ENCODE measurements around the gene SNHG17.
"Not testable (repeated sequence)": the region's sequence is repeated elsewhere in the genome, so short reads cannot be mapped to it uniquely, and the experiment has no call there.

The SNHG17 gene

GRCh38 chr20:38420388-38421085 is 14.6 kb downstream of the SNHG17 start:
- DNase-seq (ENCODE audit: low read depth) = no peak

GRCh38 chr20:38418509-38419204 is 16.5 kb downstream of the SNHG17 start:
- DNase-seq (ENCODE audit: low read depth) = no peak

GRCh38 chr20:38414769-38415450 is 20.2 kb downstream of the SNHG17 start:
- DNase-seq (ENCODE audit: low read depth) = no peak

- DNase-seq (ENCODE audit: low read depth) = no peak
Measured at GRCh38 chr20:38412877-38413577, 22.1 kb downstream of the SNHG17 start.

GRCh38 chr20:38407822-38408221 is 27.3 kb downstream of the SNHG17 start:
- not testable (repeated sequence) for DNase-seq (ENCODE audit: low read depth)

- DNase-seq (ENCODE audit: low read depth) = no peak
Measured at GRCh38 chr20:38407321-38407720, 27.8 kb downstream of the SNHG17 start.

GRCh38 chr20:38406476-38406875 is 28.7 kb downstream of the SNHG17 start:
- no peak for DNase-seq (ENCODE audit: low read depth)

- no peak for DNase-seq (ENCODE audit: low read depth)
Measured at GRCh38 chr20:38405132-38405531, 30.0 kb downstream of the SNHG17 start.

- DNase-seq (ENCODE audit: low read depth) = no peak
Measured at GRCh38 chr20:38404016-38404415, 31.1 kb downstream of the SNHG17 start.

GRCh38 chr20:38402816-38403215 is 32.3 kb downstream of the SNHG17 start:
- no peak for DNase-seq (ENCODE audit: low read depth)

GRCh38 chr20:38402089-38402488 is 33.0 kb downstream of the SNHG17 start:
- DNase-seq (ENCODE audit: low read depth) = no peak

GRCh38 chr20:38395751-38396395 is 39.3 kb downstream of the SNHG17 start:
- DNase-seq (ENCODE audit: low read depth) = not testable (repeated sequence)

- no peak for DNase-seq (ENCODE audit: low read depth)
Measured at GRCh38 chr20:38395165-38395564, 40.0 kb downstream of the SNHG17 start.

GRCh38 chr20:38393259-38393658 is 41.9 kb downstream of the SNHG17 start:
- no peak for DNase-seq (ENCODE audit: low read depth)

GRCh38 chr20:38392356-38392755 is 42.8 kb downstream of the SNHG17 start:
- no peak for DNase-seq (ENCODE audit: low read depth)

GRCh38 chr20:38387953-38388352 is 47.2 kb downstream of the SNHG17 start:
- DNase-seq (ENCODE audit: low read depth) = no peak

GRCh38 chr20:38386851-38387250 is 48.3 kb downstream of the SNHG17 start:
- no peak for DNase-seq (ENCODE audit: low read depth)

GRCh38 chr20:38386004-38386403 is 49.1 kb downstream of the SNHG17 start:
- no peak for DNase-seq (ENCODE audit: low read depth)

GRCh38 chr20:38383147-38383546 is 52.0 kb downstream of the SNHG17 start:
- DNase-seq (ENCODE audit: low read depth) = no peak

GRCh38 chr20:38377838-38378237 is 57.3 kb downstream of the SNHG17 start:
- DNase-seq (ENCODE audit: low read depth) = not testable (repeated sequence)

GRCh38 chr20:38377039-38377685 is 58.0 kb downstream of the SNHG17 start:
- DNase-seq (ENCODE audit: low read depth) = no peak

All from activated gamma-delta T cell treated with anti-CD3 and anti-CD28 coated beads, Interleukin-2, amount 50 U/mL, for 16 hours (primary cell).